ENCODE results near the gene ARHGAP23. TPM values are rescaled to one million over a fixed set of nuclear protein-coding genes. Genes with fewer than 3 reads are reported as not detected.

Gene ARHGAP23
- total RNA-seq, 5 donors from 2014 or later (not counting 1 experiment from before 2014, with no cell fraction given) = 0.40 to 1.2 (median 0.61) TPM

DNA sequence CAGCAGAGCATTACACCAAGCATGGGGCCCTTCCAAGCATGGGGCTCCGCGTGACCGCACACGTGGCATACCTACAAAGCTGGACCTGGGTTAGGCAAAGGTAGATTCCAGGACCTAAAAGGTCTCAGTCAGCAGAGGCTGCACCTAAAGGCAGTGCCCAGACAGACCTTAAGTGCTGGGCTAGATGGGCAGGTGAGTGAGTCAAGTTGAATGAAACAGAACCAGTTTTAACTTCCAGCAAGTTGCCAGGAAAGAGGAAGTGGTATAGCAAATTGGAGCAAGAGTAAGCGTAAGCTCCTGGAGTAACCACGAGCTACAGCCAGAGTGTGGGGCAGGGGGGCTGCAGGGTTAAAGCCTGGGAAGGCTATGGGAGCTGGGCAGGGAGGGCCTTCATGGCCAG, 128.0 kb downstream of the ARHGAP23 start:
- Mint-ChIP-seq H3K4me3 (peak overlapping the region in 1 of 3 donors; percentile 17), H3K27ac (no peak overlapping the region), H3K9me3 (no peaks in the 10 kb centered on the region), H3K27me3 (peaks cover 7 to 22% of the 10 kb centered on the region in 2 donors), H3K36me3 (no peaks in the 10 kb centered on the region), H3K4me1 (peaks cover 19 to 28% (median 20%) of the 10 kb centered on the region in 3 donors)
- no peak for ATAC-seq (replicated peaks in 1 of 4)
- 40% methylated on average over 2 of the region's 6 CpGs for WGBS (ENCODE audit: insufficient coverage)
- CTCF ChIA-PET = interaction anchor here in 1 of 2 donors (1.2 kb wide), 1 partner anchor 107 kb away, joined by 4 read pairs; no protein-coding TSS in a partner anchor
- peaks cover 2 to 38% of the 10 kb centered on the region in 2 experiments for H3K27me3 ChIP-seq (replicated peaks in 1 of 2; ENCODE audit: control insufficient read depth in 2 of 2, extremely low read depth in 1 of 2, insufficient read depth in 2 of 2, low read length in 1 of 2)
- no peak for DNase-seq
- POLR2A ChIA-PET = no interaction called here
- H3K27ac ChIP-seq (ENCODE audit: low read length) = no peak overlapping the region
- H3K4me3 ChIP-seq (ENCODE audit: control insufficient read depth in 1 of 2, extremely low read depth in 1 of 2, low read length in 1 of 2) = no peak overlapping the region
- H3K36me3 ChIP-seq (ENCODE audit: control insufficient read depth in 2 of 2, extremely low read depth in 1 of 2, insufficient read depth in 1 of 2, low read length in 1 of 2) = no peaks in the 10 kb centered on the region
- H3K4me1 ChIP-seq (ENCODE audit: control insufficient read depth in 1 of 2, extremely low read depth in 1 of 2, insufficient read depth in 2 of 2, low read length in 2 of 2) = peaks cover 8 to 36% of the 10 kb centered on the region in 2 experiments
- H3K9me3 ChIP-seq = no peaks in the 10 kb centered on the region

DNA sequence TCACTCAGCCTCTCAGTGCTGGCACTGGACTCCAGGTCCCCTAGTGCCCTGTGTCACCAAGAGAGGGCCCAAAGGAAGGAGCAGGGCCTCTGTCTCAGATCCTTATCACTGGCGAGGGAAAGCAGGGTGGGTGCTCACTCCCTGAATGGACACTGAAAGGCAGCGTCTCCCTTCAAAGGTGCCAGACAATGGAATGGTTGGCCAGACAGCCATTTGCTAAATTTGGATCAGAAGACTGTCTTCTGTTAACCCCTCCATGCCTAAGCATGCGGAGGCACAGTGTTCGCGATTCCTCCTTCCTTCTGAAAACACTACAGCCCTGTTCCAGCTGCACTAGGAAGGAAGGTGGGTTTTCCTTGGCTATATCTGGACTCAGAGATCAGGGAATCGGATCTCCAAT, 129.1 kb downstream of the ARHGAP23 start:
- Histone ChIP-seq H3K27me3 (replicated peaks in 1 of 2; ENCODE audit: control insufficient read depth in 2 of 2, extremely low read depth in 1 of 2, insufficient read depth in 2 of 2, low read length in 1 of 2) (peaks cover 5 to 40% of the 10 kb centered on the region in 2 experiments), H3K27ac (ENCODE audit: low read length) (no peak overlapping the region), H3K36me3 (ENCODE audit: control insufficient read depth in 2 of 2, extremely low read depth in 1 of 2, insufficient read depth in 1 of 2, low read length in 1 of 2) (no peaks in the 10 kb centered on the region), H3K9me3 (no peaks in the 10 kb centered on the region), H3K4me1 (ENCODE audit: control insufficient read depth in 1 of 2, extremely low read depth in 1 of 2, insufficient read depth in 2 of 2, low read length in 2 of 2) (peaks cover 8 to 45% of the 10 kb centered on the region in 2 experiments), H3K4me3 (ENCODE audit: control insufficient read depth in 1 of 2, extremely low read depth in 1 of 2, low read length in 1 of 2) (no peak overlapping the region)
- ChIA-PET CTCF (interaction anchor here (0.5 to 3.1 kb wide), 18 partner anchors 9 to 1702 kb away, joined by 3 to 26 read pairs (median 4); partner anchors contain the start of genes MLLT6 (in 1 of the 2) and RPL23 (in 1 of the 2)), POLR2A (interaction anchor here in 1 of 2 donors (0.6 kb wide), 1 partner anchor 589 kb away, joined by 5 read pairs; no protein-coding TSS in a partner anchor)
- Mint-ChIP-seq H3K4me3 (peak overlapping the region in 2 of 3 donors; percentile 31 to 96), H3K9me3 (no peaks in the 10 kb centered on the region), H3K4me1 (peaks cover 20 to 31% (median 20%) of the 10 kb centered on the region in 3 donors), H3K27ac (no peak overlapping the region), H3K36me3 (no peaks in the 10 kb centered on the region), H3K27me3 (peaks cover 9 to 25% of the 10 kb centered on the region in 2 donors)
- WGBS (ENCODE audit: insufficient coverage) = 53% methylated on average over 3 of the region's 6 CpGs
- ATAC-seq (replicated peaks in 1 of 4) (no peak), DNase-seq (no peak)

DNA sequence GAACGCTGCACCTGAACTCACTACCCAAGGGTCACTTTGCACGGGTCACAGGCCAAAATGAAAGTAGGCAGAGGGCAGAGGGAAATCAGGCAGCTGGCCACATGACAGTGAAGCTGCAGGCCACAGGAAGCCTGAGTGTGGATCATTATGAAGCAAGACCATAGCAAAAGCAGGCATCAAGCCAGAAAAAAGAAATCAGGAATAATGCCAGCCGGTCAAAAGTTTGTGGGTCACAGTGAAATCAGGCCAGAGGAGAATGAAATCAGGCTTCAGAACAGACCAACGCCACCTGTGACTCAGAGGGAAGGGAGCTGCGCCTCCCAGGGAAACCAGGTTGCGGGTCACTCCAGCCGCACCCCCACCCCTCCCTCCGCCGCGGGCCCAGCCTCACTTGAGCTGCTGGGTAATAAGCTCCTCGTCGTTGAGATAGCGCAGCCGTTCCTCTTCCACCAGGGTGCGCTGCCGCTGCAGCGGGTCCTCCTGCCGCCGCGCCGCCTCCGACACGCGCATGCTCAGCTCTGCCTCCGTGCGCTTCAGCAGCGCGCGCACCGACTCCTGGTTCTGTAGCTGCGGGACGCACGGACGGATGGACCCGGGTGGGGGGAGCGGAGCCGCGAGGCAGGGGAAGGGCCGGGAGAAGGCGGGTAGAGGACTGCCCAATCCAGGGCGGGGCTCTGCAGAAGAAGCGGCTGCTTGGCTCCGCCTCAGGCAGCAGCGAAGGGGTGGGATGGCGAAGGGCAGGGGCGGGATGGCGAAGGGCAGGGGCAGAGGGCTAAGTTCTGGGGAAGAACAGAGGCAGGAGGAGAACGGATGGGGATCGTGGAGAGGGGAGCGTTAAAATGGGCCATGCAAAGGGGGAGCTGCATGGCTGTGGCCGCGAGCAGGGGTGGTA, 129.8 kb downstream of the ARHGAP23 start:
- ATAC-seq (replicated peaks in 1 of 4) (peak; percentile 72 to 78 (median 76)), DNase-seq (peak; percentile 73 to 95 (median 84))
- 3% methylated on average over 48 of the region's 52 CpGs for WGBS (ENCODE audit: insufficient coverage)
- Mint-ChIP-seq H3K9me3 (no peaks in the 10 kb centered on the region), H3K4me3 (peak overlapping the region; percentile 90 to 96 (median 90)), H3K36me3 (no peaks in the 10 kb centered on the region), H3K27me3 (peaks cover 15 to 30% of the 10 kb centered on the region in 2 donors), H3K4me1 (peaks cover 25 to 35% (median 27%) of the 10 kb centered on the region in 3 donors), H3K27ac (no peak overlapping the region)
- Histone ChIP-seq H3K4me1 (ENCODE audit: control insufficient read depth in 1 of 2, extremely low read depth in 1 of 2, insufficient read depth in 2 of 2, low read length in 2 of 2) (peaks cover 8 to 52% of the 10 kb centered on the region in 2 experiments), H3K27me3 (replicated peaks in 1 of 2; ENCODE audit: control insufficient read depth in 2 of 2, extremely low read depth in 1 of 2, insufficient read depth in 2 of 2, low read length in 1 of 2) (peaks cover 7 to 42% of the 10 kb centered on the region in 2 experiments), H3K9me3 (no peaks in the 10 kb centered on the region), H3K27ac (ENCODE audit: low read length) (no peak overlapping the region), H3K4me3 (ENCODE audit: control insufficient read depth in 1 of 2, extremely low read depth in 1 of 2, low read length in 1 of 2) (peak overlapping the region; percentile 60 to 74), H3K36me3 (ENCODE audit: control insufficient read depth in 2 of 2, extremely low read depth in 1 of 2, insufficient read depth in 1 of 2, low read length in 1 of 2) (no peaks in the 10 kb centered on the region)
- ChIA-PET CTCF (interaction anchor here (0.5 to 3.1 kb wide), 33 partner anchors 9 to 1702 kb away, joined by 3 to 26 read pairs (median 4); partner anchors contain the start of genes MLLT6 (in 1 of the 2), RPL19 (in 1 of the 2) and RPL23 (in 1 of the 2)), POLR2A (interaction anchor here (0.6 kb wide), 3 partner anchors 13 to 588 kb away, joined by 3 to 5 read pairs (median 3); no protein-coding TSS in a partner anchor)

DNA sequence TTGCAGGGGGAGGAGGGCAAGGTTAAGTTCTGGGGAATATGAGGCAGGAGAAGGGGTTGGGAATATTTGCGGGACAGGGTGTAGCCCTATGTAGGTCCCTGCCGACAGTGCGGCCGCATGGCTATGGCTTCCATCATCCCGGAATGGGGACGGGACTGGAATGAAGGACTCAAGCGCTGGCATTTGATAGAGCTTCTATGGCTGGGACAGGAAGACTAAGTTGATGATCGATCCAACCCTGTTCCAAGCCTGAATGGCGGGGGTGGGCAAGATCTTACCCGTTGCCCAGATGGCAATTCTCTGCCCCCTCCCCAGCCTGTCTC, 130.4 kb downstream of the ARHGAP23 start:
- Mint-ChIP-seq H3K4me3 (peak overlapping the region; percentile 90 to 96 (median 90)), H3K36me3 (no peaks in the 10 kb centered on the region), H3K9me3 (no peaks in the 10 kb centered on the region), H3K27ac (peak overlapping the region in 1 of 2 donors; percentile 76), H3K27me3 (peaks cover 18 to 36% of the 10 kb centered on the region in 2 donors), H3K4me1 (peaks cover 29 to 41% (median 32%) of the 10 kb centered on the region in 3 donors)
- no peaks in the 10 kb centered on the region for H3K9me3 ChIP-seq
- DNase-seq (peak in 1 of 35 experiments; percentile 45), ATAC-seq (replicated peaks in 1 of 4) (peak; percentile 39 to 50 (median 48))
- no peaks in the 10 kb centered on the region for H3K36me3 ChIP-seq (ENCODE audit: control insufficient read depth in 2 of 2, extremely low read depth in 1 of 2, insufficient read depth in 1 of 2, low read length in 1 of 2)
- ChIA-PET POLR2A (interaction anchor here in 1 of 2 donors (0.6 kb wide), 1 partner anchor 290 kb away, joined by 3 read pairs; no protein-coding TSS in a partner anchor), CTCF (interaction anchor here (0.5 to 3.1 kb wide), 35 partner anchors 7 to 928 kb away, joined by 3 to 26 read pairs (median 4); partner anchors contain the start of genes MLLT6 (in 1 of the 2), RPL19 (in 1 of the 2) and RPL23 (in 1 of the 2))
- peaks cover 8 to 58% of the 10 kb centered on the region in 2 experiments for H3K4me1 ChIP-seq (ENCODE audit: control insufficient read depth in 1 of 2, extremely low read depth in 1 of 2, insufficient read depth in 2 of 2, low read length in 2 of 2)
- no peak overlapping the region for H3K27ac ChIP-seq (ENCODE audit: low read length)
- peak overlapping the region; percentile 60 to 74 for H3K4me3 ChIP-seq (ENCODE audit: control insufficient read depth in 1 of 2, extremely low read depth in 1 of 2, low read length in 1 of 2)
- WGBS (ENCODE audit: insufficient coverage) = 2% methylated on average over 10 of the region's 10 CpGs
- peaks cover 7 to 48% of the 10 kb centered on the region in 2 experiments for H3K27me3 ChIP-seq (replicated peaks in 1 of 2; ENCODE audit: control insufficient read depth in 2 of 2, extremely low read depth in 1 of 2, insufficient read depth in 2 of 2, low read length in 1 of 2)

- H3K36me3 ChIP-seq (ENCODE audit: control insufficient read depth in 2 of 2, extremely low read depth in 1 of 2, insufficient read depth in 1 of 2, low read length in 1 of 2) = no peaks in the 10 kb centered on the region
- Mint-ChIP-seq H3K4me3 (peak overlapping the region; percentile 90 to 96 (median 90)), H3K4me1 (peaks cover 31 to 46% (median 38%) of the 10 kb centered on the region in 3 donors), H3K27me3 (peaks cover 24 to 40% of the 10 kb centered on the region in 2 donors), H3K27ac (peak overlapping the region; percentile 25 to 76), H3K36me3 (no peaks in the 10 kb centered on the region), H3K9me3 (no peaks in the 10 kb centered on the region)
- peaks cover 7 to 48% of the 10 kb centered on the region in 2 experiments for H3K27me3 ChIP-seq (replicated peaks in 1 of 2; ENCODE audit: control insufficient read depth in 2 of 2, extremely low read depth in 1 of 2, insufficient read depth in 2 of 2, low read length in 1 of 2)
- H3K4me1 ChIP-seq (ENCODE audit: control insufficient read depth in 1 of 2, extremely low read depth in 1 of 2, insufficient read depth in 2 of 2, low read length in 2 of 2) = peaks cover 8 to 63% of the 10 kb centered on the region in 2 experiments
- peak; percentile 76 to 87 (median 80) for ATAC-seq (replicated peaks in 1 of 4)
- DNase-seq = peak; percentile 62 to 92 (median 88)
- H3K27ac ChIP-seq (ENCODE audit: low read length) = peak overlapping the region; percentile 46
- no peaks in the 10 kb centered on the region for H3K9me3 ChIP-seq
- CTCF ChIA-PET = interaction anchor here (0.5 to 3.1 kb wide), 29 partner anchors 7 to 927 kb away, joined by 3 to 26 read pairs (median 3); no protein-coding TSS in a partner anchor
- H3K4me3 ChIP-seq (ENCODE audit: control insufficient read depth in 1 of 2, extremely low read depth in 1 of 2, low read length in 1 of 2) = peak overlapping the region; percentile 60 to 74
- POLR2A ChIA-PET = interaction anchor here in 1 of 2 donors (0.6 kb wide), 1 partner anchor 289 kb away, joined by 3 read pairs; no protein-coding TSS in a partner anchor
- WGBS (ENCODE audit: insufficient coverage) = under 1% methylated on average over 36 of the region's 44 CpGs
Observed at GRCh38 chr17:38559051-38559879, 131.0 kb downstream of the ARHGAP23 start.

Data from T-cell (primary cell).